Measurements from ENCODE around the gene RGS9. TPM values are rescaled to one million over a fixed set of nuclear protein-coding genes. Genes with fewer than 3 reads are reported as not detected.

RGS9 gene
- total RNA-seq, 1 experiment from 2014 or later = 8.6 TPM

- ATAC-seq (no peak), DNase-seq (ENCODE audit: low read depth, low spot score) (no peak)
- H3K4me1 ChIP-seq (ENCODE audit: control insufficient read depth in 1 of 2, insufficient read depth in 2 of 2, low read length in 2 of 2) = peaks cover 17 to 23% of the 10 kb centered on the region in 2 experiments
- H3K9me3 ChIP-seq (ENCODE audit: control insufficient read depth in 1 of 2, insufficient read depth in 1 of 2, low read depth in 1 of 2, low read length in 2 of 2) = no peaks in the 10 kb centered on the region
- H2AFZ ChIP-seq (ENCODE audit: low read depth, low read length, poor library complexity, severe bottlenecking) = no peak overlapping the region
- H3K27me3 ChIP-seq (ENCODE audit: insufficient read depth, low read length) = no peaks in the 10 kb centered on the region
- no peaks in the 10 kb centered on the region for H3K79me2 ChIP-seq (ENCODE audit: insufficient read depth, low read length)
- H3K4me2 ChIP-seq (ENCODE audit: low read length) = no peak overlapping the region
- TF ChIP-seq SRF (IDR thresholded peaks at IDR 0.05; ENCODE audit: low read depth) (no peak), ZFX (IDR thresholded peaks at IDR 0.05) (no peak), CBX3 (IDR thresholded peaks at IDR 0.05; ENCODE audit: low read depth) (no peak)
- TF ChIP-seq, protein P1, sequence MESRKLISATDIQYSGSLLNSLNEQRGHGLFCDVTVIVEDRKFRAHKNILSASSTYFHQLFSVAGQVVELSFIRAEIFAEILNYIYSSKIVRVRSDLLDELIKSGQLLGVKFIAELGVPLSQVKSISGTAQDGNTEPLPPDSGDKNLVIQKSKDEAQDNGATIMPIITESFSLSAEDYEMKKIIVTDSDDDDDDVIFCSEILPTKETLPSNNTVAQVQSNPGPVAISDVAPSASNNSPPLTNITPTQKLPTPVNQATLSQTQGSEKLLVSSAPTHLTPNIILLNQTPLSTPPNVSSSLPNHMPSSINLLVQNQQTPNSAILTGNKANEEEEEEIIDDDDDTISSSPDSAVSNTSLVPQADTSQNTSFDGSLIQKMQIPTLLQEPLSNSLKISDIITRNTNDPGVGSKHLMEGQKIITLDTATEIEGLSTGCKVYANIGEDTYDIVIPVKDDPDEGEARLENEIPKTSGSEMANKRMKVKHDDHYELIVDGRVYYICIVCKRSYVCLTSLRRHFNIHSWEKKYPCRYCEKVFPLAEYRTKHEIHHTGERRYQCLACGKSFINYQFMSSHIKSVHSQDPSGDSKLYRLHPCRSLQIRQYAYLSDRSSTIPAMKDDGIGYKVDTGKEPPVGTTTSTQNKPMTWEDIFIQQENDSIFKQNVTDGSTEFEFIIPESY (IDR thresholded peaks at IDR 0.05; ENCODE audit: extremely low read depth, insufficient replicate concordance, low read length) = no peak
- ChIA-PET CTCF (no interaction called here), RAD21 (ENCODE audit: low non-redundant PET in 1 of 2, low total read pairs in 2 of 2, uncharacterized antibody in 2 of 2, unreplicated experiment in 2 of 2) (interaction anchor here in 1 of 2 experiments (0.6 kb wide), 1 partner anchor 105 kb away, joined by 6 read pairs; no protein-coding TSS in a partner anchor), POLR2A (interaction anchor here (1.7 kb wide), 1 partner anchor 18 kb away, joined by 4 read pairs; no protein-coding TSS in a partner anchor)
- H3K9me2 ChIP-seq (ENCODE audit: insufficient read depth) = no peaks in the 10 kb centered on the region
- H4K20me1 ChIP-seq (ENCODE audit: insufficient read depth) = no peaks in the 10 kb centered on the region
- H3K27ac ChIP-seq (ENCODE audit: low read depth, low read length) = no peak overlapping the region
- BruUV-seq (replicated peaks) = no TSS peak
- H3K4me3 ChIP-seq (replicated peaks in 1 of 2; ENCODE audit: low read depth in 1 of 2, low read length in 2 of 2) = no peak overlapping the region
- intact Hi-C loops (cut with micrococcal nuclease) = loop anchor here (5.0 kb wide), 2 partner anchors 127 to 142 kb away; no protein-coding TSS in a partner anchor
- H3K36me3 ChIP-seq (ENCODE audit: control insufficient read depth in 1 of 2, insufficient read depth in 2 of 2, low read length in 2 of 2) = no peaks in the 10 kb centered on the region
- H3K9ac ChIP-seq (ENCODE audit: low read length) = no peak overlapping the region
Observed at GRCh38 chr17:65104541-65104940, 32.6 kb upstream of the RGS9 start.

GRCh38 chr17:65104973-65105372 lies 32.2 kb upstream of the RGS9 start:
- no peak for DNase-seq (ENCODE audit: low read depth, low spot score)
- H3K9me3 ChIP-seq (ENCODE audit: control insufficient read depth in 1 of 2, insufficient read depth in 1 of 2, low read depth in 1 of 2, low read length in 2 of 2) = no peaks in the 10 kb centered on the region
- ChIA-PET POLR2A (interaction anchor here (1.7 kb wide), 1 partner anchor 18 kb away, joined by 4 read pairs; no protein-coding TSS in a partner anchor), CTCF (interaction anchor here (0.6 kb wide), 1 partner anchor 706 kb away, joined by 3 read pairs; no protein-coding TSS in a partner anchor), RAD21 (ENCODE audit: low non-redundant PET in 1 of 2, low total read pairs in 2 of 2, uncharacterized antibody in 2 of 2, unreplicated experiment in 2 of 2) (interaction anchor here in 1 of 2 experiments (0.6 kb wide), 1 partner anchor 105 kb away, joined by 6 read pairs; no protein-coding TSS in a partner anchor)
- no peak overlapping the region for H2AFZ ChIP-seq (ENCODE audit: low read depth, low read length, poor library complexity, severe bottlenecking)
- no peak overlapping the region for H3K9ac ChIP-seq (ENCODE audit: low read length)
- H3K9me2 ChIP-seq (ENCODE audit: insufficient read depth) = no peaks in the 10 kb centered on the region
- intact Hi-C loops (cut with micrococcal nuclease) = loop anchor here (5.0 kb wide), 2 partner anchors 128 to 143 kb away; no protein-coding TSS in a partner anchor
- H3K79me2 ChIP-seq (ENCODE audit: insufficient read depth, low read length) = no peaks in the 10 kb centered on the region
- no peaks in the 10 kb centered on the region for H4K20me1 ChIP-seq (ENCODE audit: insufficient read depth)
- no peak overlapping the region for H3K27ac ChIP-seq (ENCODE audit: low read depth, low read length)
- no peaks in the 10 kb centered on the region for H3K27me3 ChIP-seq (ENCODE audit: insufficient read depth, low read length)
- no TSS peak for BruUV-seq (replicated peaks)
- peaks cover 16 to 19% of the 10 kb centered on the region in 2 experiments for H3K4me1 ChIP-seq (ENCODE audit: control insufficient read depth in 1 of 2, insufficient read depth in 2 of 2, low read length in 2 of 2)
- H3K4me2 ChIP-seq (ENCODE audit: low read length) = no peak overlapping the region
- no peak overlapping the region for H3K4me3 ChIP-seq (replicated peaks in 1 of 2; ENCODE audit: low read depth in 1 of 2, low read length in 2 of 2)
- ATAC-seq = no peak
- TF ChIP-seq EZH2 (IDR thresholded peaks at IDR 0.05) = no peak
- TF ChIP-seq, protein P2, sequence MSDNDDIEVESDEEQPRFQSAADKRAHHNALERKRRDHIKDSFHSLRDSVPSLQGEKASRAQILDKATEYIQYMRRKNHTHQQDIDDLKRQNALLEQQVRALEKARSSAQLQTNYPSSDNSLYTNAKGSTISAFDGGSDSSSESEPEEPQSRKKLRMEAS (IDR thresholded peaks at IDR 0.05) = no peak
- no peak for TF ChIP-seq CEBPB (IDR thresholded peaks at IDR 0.05; ENCODE audit: low read depth)
- TF ChIP-seq RAD21 (IDR thresholded peaks at IDR 0.05; ENCODE audit: low read depth) = no peak
- no peak for TF ChIP-seq POLR2AphosphoS5 (IDR thresholded peaks at IDR 0.05; ENCODE audit: low read depth, low read length)
- no peak for TF ChIP-seq SP1 (IDR thresholded peaks at IDR 0.05; ENCODE audit: low read depth)
- no peak for TF ChIP-seq EZH2phosphoT487 (IDR thresholded peaks at IDR 0.05; ENCODE audit: borderline replicate concordance)
- TF ChIP-seq POLR2A (IDR thresholded peaks at IDR 0.05; ENCODE audit: borderline replicate concordance, extremely low read depth, insufficient read depth, insufficient read length) = no peak
- no peak for TF ChIP-seq JUND (IDR thresholded peaks at IDR 0.05)
- no peak for TF ChIP-seq ELF1 (IDR thresholded peaks at IDR 0.05; ENCODE audit: borderline replicate concordance, low read depth)
- TF ChIP-seq CBX3 (IDR thresholded peaks at IDR 0.05; ENCODE audit: low read depth) = no peak
- no peak for TF ChIP-seq SRF (IDR thresholded peaks at IDR 0.05; ENCODE audit: low read depth)
- no peaks in the 10 kb centered on the region for H3K36me3 ChIP-seq (ENCODE audit: control insufficient read depth in 1 of 2, insufficient read depth in 2 of 2, low read length in 2 of 2)
